Left lung (tissue), 10 donors: Measurements from ENCODE around the gene MGMT. TPM values are rescaled to one million over a fixed set of nuclear protein-coding genes. Genes with fewer than 3 reads are reported as not detected.

Experiments used
- ATAC-seq: fragments of 200-7000 bp; cut with Tn5 transposase; one replicate; pipeline ENCODE4 v1.9.1; 2020; ENCODE audit warnings: moderate library complexity
- DNase-seq, 4 donors: peaks; one replicate each; pipeline ENCODE4 v3.0.0-alpha.2; 2013 to 2020
- H3K27ac ChIP-seq, 2 donors: fragments of 200-600 bp; sonication (generic) in 1 of 2; one replicate each; pipeline versions ENCODE4 v1.5.0 to v1.8.0; 2020 to 2021
- H3K27me3 ChIP-seq, 2 donors: fragments of 200-600 bp; sonication (generic) in 1 of 2; one replicate each; pipeline versions ENCODE4 v1.5.0 to v1.8.0; 2020 to 2021
- H3K36me3 ChIP-seq, 2 donors: fragments of 200-600 bp; sonication (generic) in 1 of 2; one replicate each; pipeline versions ENCODE4 v1.5.0 to v1.8.0; 2020 to 2021
- H3K4me1 ChIP-seq, 2 donors: fragments of 200-600 bp; one replicate each; pipeline ENCODE4 v1.8.0; 2021
- H3K4me3 ChIP-seq, 2 donors: fragments of 200-600 bp; sonication (generic) in 1 of 2; one replicate each; pipeline versions ENCODE4 v1.5.0 to v1.8.0; 2020 to 2021; ENCODE audit warnings: mild to moderate bottlenecking in 1 of 2
- H3K9me3 ChIP-seq, 2 donors: fragments of 200-600 bp; sonication (generic) in 1 of 2; one replicate each; pipeline versions ENCODE4 v1.5.0 to v1.8.0; 2020 to 2021
- CTCF ChIP-seq, 2 donors: fragments of 200-600 bp; sonication (generic) in 1 of 2; IDR thresholded peaks; one replicate each; pipeline versions ENCODE4 v1.5.0 to v1.8.0; 2021; ENCODE audit warnings: antibody characterized with exemption in 2 of 2
- intact Hi-C, 2 donors: fragments of 100-400 bp; cut with DNase I; formaldehyde crosslinking; loops; one replicate each; pipeline versions ENCODE4 v1.11.2 to v1.14.2; 2022
- polyA plus RNA-seq, 6 donors: library from polyadenylated mRNA; unstranded; fragments of 120-200 nt; gene quantifications; one replicate each; pipeline ENCODE4 v1.2.1, GENCODE V29; 2013; ENCODE audit not compliant: insufficient read length in 6 of 6
- total RNA-seq, 2 donors: library from RNA; stranded (reverse); fragmentation: NEBNext Ultra II Directional; extraction: Animal tissue kit (Norgen Biotek cat#: 25700); gene quantifications; one replicate each; pipeline ENCODE4 v1.2.1, GENCODE V29; 2021
- donor health status: DM: no; HTN: yes; CAD: no.
- donor health status: DM: no; HTN: no; CAD: no.

Gene MGMT
- total and polyA plus RNA-seq, 8 donors, result 13.1 to 25.5 (median 17.0) TPM

GRCh38 chr10:129612481-129613109, 145.6 kb downstream of the MGMT start:
- Histone ChIP-seq H3K4me1 (no peaks in the 10 kb centered on the region), H3K27ac (no peak overlapping the region), H3K36me3 (no peaks in the 10 kb centered on the region), H3K4me3 (no peak overlapping the region), H3K27me3 (no peaks in the 10 kb centered on the region), H3K9me3 (no peaks in the 10 kb centered on the region)
- no peak for TF ChIP-seq CTCF (IDR thresholded peaks at IDR 0.05)
- DNase-seq, result no peak
- no peak for ATAC-seq
- intact Hi-C loops, result no loop called here

GRCh38 chr10:129613377-129613980, 146.4 kb downstream of the MGMT start:
- no peak for ATAC-seq
- no peaks in the 10 kb centered on the region for H3K36me3 ChIP-seq
- no peaks in the 10 kb centered on the region for H3K27me3 ChIP-seq
- peaks cover 0 to 2% of the 10 kb centered on the region in 2 donors for H3K9me3 ChIP-seq
- no peak for TF ChIP-seq CTCF (IDR thresholded peaks at IDR 0.05)
- DNase-seq, result no peak
- H3K4me3 ChIP-seq, result no peak overlapping the region
- no peaks in the 10 kb centered on the region for H3K4me1 ChIP-seq
- intact Hi-C loops, result no loop called here
- no peak overlapping the region for H3K27ac ChIP-seq

- no peak for TF ChIP-seq CTCF (IDR thresholded peaks at IDR 0.05)
- ATAC-seq, result no peak
- DNase-seq, result no peak
- no peak overlapping the region for H3K27ac ChIP-seq
- no peaks in the 10 kb centered on the region for H3K4me1 ChIP-seq
- H3K36me3 ChIP-seq, result no peaks in the 10 kb centered on the region
- intact Hi-C loops, result no loop called here
- H3K27me3 ChIP-seq, result no peaks in the 10 kb centered on the region
- H3K4me3 ChIP-seq, result no peak overlapping the region
- H3K9me3 ChIP-seq, result peaks cover 0 to 2% of the 10 kb centered on the region in 2 donors
Observed at GRCh38 chr10:129614341-129614740, 147.3 kb downstream of the MGMT start.

- Histone ChIP-seq H3K9me3 (peaks cover 0 to 2% of the 10 kb centered on the region in 2 donors), H3K36me3 (no peaks in the 10 kb centered on the region), H3K27me3 (no peaks in the 10 kb centered on the region), H3K27ac (no peak overlapping the region), H3K4me3 (no peak overlapping the region), H3K4me1 (no peaks in the 10 kb centered on the region)
- TF ChIP-seq CTCF (IDR thresholded peaks at IDR 0.05), result no peak
- DNase-seq (no peak), ATAC-seq (no peak)
- intact Hi-C loops, result no loop called here
Observed at GRCh38 chr10:129615381-129615780, 148.3 kb downstream of the MGMT start.

DNA sequence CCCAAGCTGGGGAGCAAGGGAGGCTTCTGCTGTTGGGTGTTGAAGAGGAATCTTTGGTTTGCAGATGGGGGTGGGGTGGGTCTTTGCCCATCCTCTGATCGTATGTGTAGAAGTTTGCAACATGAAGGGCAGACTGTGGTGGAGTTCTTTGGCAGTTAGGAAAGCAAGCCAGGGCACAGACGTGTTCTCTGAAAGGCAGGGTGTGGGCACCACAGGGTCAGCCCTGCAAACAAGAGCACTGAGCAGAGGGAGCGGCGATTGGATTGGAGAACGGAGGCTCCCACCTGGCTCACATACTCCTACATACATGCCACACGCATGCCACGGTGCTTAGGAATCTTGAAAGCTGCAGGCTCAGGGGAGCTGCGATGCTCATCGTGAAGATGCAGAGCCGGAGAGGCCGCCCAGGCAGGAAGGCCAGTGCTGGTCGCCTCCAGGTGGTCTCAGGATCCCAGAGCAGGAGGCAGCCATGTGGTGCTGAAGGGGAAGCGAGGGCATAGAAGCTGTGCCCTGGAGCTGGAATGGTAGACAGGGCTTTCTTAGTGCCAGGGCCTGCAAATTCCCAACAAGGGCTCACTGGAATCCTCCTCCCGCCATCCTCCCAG, 149.0 kb downstream of the MGMT start:
- DNase-seq (no peak), ATAC-seq (no peak)
- no peaks in the 10 kb centered on the region for H3K4me1 ChIP-seq
- intact Hi-C loops, result no loop called here
- H3K9me3 ChIP-seq, result peaks cover 0 to 2% of the 10 kb centered on the region in 2 donors
- no peaks in the 10 kb centered on the region for H3K27me3 ChIP-seq
- no peak for TF ChIP-seq CTCF (IDR thresholded peaks at IDR 0.05)
- H3K4me3 ChIP-seq, result no peak overlapping the region
- H3K36me3 ChIP-seq, result no peaks in the 10 kb centered on the region
- H3K27ac ChIP-seq, result no peak overlapping the region
